SIG-M5 treated with dmso at 0.1 percent for 504 hours (cell line): ENCODE data around the gene ST6GALNAC2.
"Not testable (repeated sequence)": the region's sequence is repeated elsewhere in the genome, so short reads cannot be mapped to it uniquely, and the experiment has no call there.

Experiments used
- DNase-seq: peaks from one replicate; lab custom pipeline; 2025; ENCODE audit not compliant: unreplicated experiment; lab: John Stamatoyannopoulos, UW

ST6GALNAC2 gene

GRCh38 chr17:76570877-76571471 lies 14.7 kb downstream of the ST6GALNAC2 start:
- DNase-seq, result no peak

- DNase-seq, result no peak
Measured at GRCh38 chr17:76570457-76570856, 15.2 kb downstream of the ST6GALNAC2 start.

- no peak for DNase-seq
Measured at GRCh38 chr17:76569607-76570279, 15.9 kb downstream of the ST6GALNAC2 start.

- no peak for DNase-seq
Measured at GRCh38 chr17:76568811-76569221, 16.8 kb downstream of the ST6GALNAC2 start.

- DNase-seq, result peak; percentile 58
Measured at GRCh38 chr17:76567634-76568432, 17.8 kb downstream of the ST6GALNAC2 start.

- DNase-seq, result no peak
Measured at GRCh38 chr17:76566988-76567431, 18.6 kb downstream of the ST6GALNAC2 start.

- no peak for DNase-seq
Measured at GRCh38 chr17:76566613-76566943, 19.1 kb downstream of the ST6GALNAC2 start.

- no peak for DNase-seq
Measured at GRCh38 chr17:76565728-76566612, 19.7 kb downstream of the ST6GALNAC2 start.

GRCh38 chr17:76564991-76565727 lies 20.5 kb downstream of the ST6GALNAC2 start:
- DNase-seq, result not testable (repeated sequence)

- DNase-seq, result not testable (repeated sequence)
Measured at GRCh38 chr17:76563359-76563758, 22.3 kb downstream of the ST6GALNAC2 start.

GRCh38 chr17:76562734-76563148 lies 22.9 kb downstream of the ST6GALNAC2 start:
- peak; percentile 23 for DNase-seq

GRCh38 chr17:76561799-76562268 lies 23.8 kb downstream of the ST6GALNAC2 start:
- no peak for DNase-seq

- no peak for DNase-seq
Measured at GRCh38 chr17:76561332-76561731, 24.3 kb downstream of the ST6GALNAC2 start.

GRCh38 chr17:76560877-76561221 lies 24.8 kb downstream of the ST6GALNAC2 start:
- no peak for DNase-seq

GRCh38 chr17:76560036-76560876 lies 25.4 kb downstream of the ST6GALNAC2 start:
- peak; percentile 64 for DNase-seq

GRCh38 chr17:76559460-76559859 lies 26.2 kb downstream of the ST6GALNAC2 start:
- not testable (repeated sequence) for DNase-seq

- DNase-seq, result peak; percentile 39
Measured at GRCh38 chr17:76558198-76559095, 27.2 kb downstream of the ST6GALNAC2 start.
